Panc1 (cell line): ENCODE results near the gene RRH.

Source experiments
- CTCF ChIP-seq: fragments of 450-650 bp; IDR thresholded peaks from 2 replicates; pipeline ENCODE4 v1.5.1; 2017; ENCODE audit warnings: mild to moderate bottlenecking
- POLR2AphosphoS5 ChIP-seq: IDR thresholded peaks from 2 replicates; pipeline ENCODE4 v1.6.1; 2012; ENCODE audit warnings: mild to moderate bottlenecking, low read depth, low read length, moderate library complexity
- REST ChIP-seq, 2 experiments: IDR thresholded peaks; 2 replicates each; pipeline ENCODE4 v1.6.1; 2011 to 2012; ENCODE audit warnings: low read depth in 2 of 2, control low read depth in 1 of 2, low read length in 1 of 2, mild to moderate bottlenecking in 1 of 2, moderate library complexity in 1 of 2; ENCODE audit not compliant: insufficient read depth in 1 of 2
- SIN3A ChIP-seq: IDR thresholded peaks from 2 replicates; pipeline ENCODE4 v1.6.1; 2012; ENCODE audit warnings: low read depth, mild to moderate bottlenecking, low read length, moderate library complexity, borderline replicate concordance; ENCODE audit not compliant: insufficient read depth

GRCh38 chr4:109864134-109864533, 36.4 kb downstream of the RRH start:
- TF ChIP-seq CTCF (no peak), POLR2AphosphoS5 (no peak), REST (IDR thresholded peaks at IDR 0.05; ENCODE audit: insufficient read depth in 1 of 2, low read depth in 2 of 2, low read length in 1 of 2) (no peak), SIN3A (no peak)
